GM12878 (cell line): ENCODE measurements around the gene ATXN1. TPM values are rescaled to one million over a fixed set of nuclear protein-coding genes. Genes with fewer than 3 reads are reported as not detected.

ENCODE experiments used
- ASH2L ChIP-seq: fragments of 300-600, 200-600 bp; sonication (generic); IDR thresholded peaks from 2 replicates; pipeline ENCODE4 v1.6.1; 2017; ENCODE audit warnings: low read depth, mild to moderate bottlenecking, borderline replicate concordance
- ATF7 ChIP-seq: fragments of 450-650 bp; IDR thresholded peaks from 2 replicates; pipeline ENCODE4 v1.6.1; 2016; ENCODE audit warnings: low read depth, mild to moderate bottlenecking
- CUX1 ChIP-seq: IDR thresholded peaks from 2 replicates; pipeline ENCODE4 v1.6.1; 2012; ENCODE audit warnings: improper control_type of control experiment, low read depth, low read length; ENCODE audit not compliant: insufficient replicate concordance
- EP300 ChIP-seq, 2 experiments: fragments of 150-350 bp in 1 of 2; IDR thresholded peaks; 2 replicates each; pipeline ENCODE4 v1.6.1; 2011 to 2012; ENCODE audit warnings: low read depth in 2 of 2, low read length in 2 of 2, borderline replicate concordance in 1 of 2, improper control_type of control experiment in 1 of 2, inconsistent platforms in 1 of 2; ENCODE audit not compliant: control insufficient read depth in 1 of 2
- ESRRA ChIP-seq: IDR thresholded peaks from 2 replicates; pipeline ENCODE4 v1.6.1; 2012; ENCODE audit warnings: mild to moderate bottlenecking, low read length, improper control_type of control experiment
- FOS ChIP-seq: IDR thresholded peaks from 3 replicates; pipeline ENCODE4 v1.6.1; 2011; ENCODE audit warnings: borderline replicate concordance; ENCODE audit not compliant: insufficient read length; ENCODE audit errors: extremely low read depth
- GATAD2B ChIP-seq: fragments of 450-650 bp; conservative IDR thresholded peaks from 2 replicates; pipeline ENCODE4 v1.6.1; 2017; ENCODE audit warnings: low read depth, mild to moderate bottlenecking, moderate library complexity
- HDAC2 ChIP-seq: fragments of 200-600 bp; sonication (generic); IDR thresholded peaks from 2 replicates; pipeline ENCODE4 v1.6.1; 2017
- HDAC6 ChIP-seq: fragments of 200-600 bp; sonication (generic); IDR thresholded peaks from one replicate; pipeline ENCODE4 v1.8.0; 2017; ENCODE audit warnings: antibody characterized with exemption; ENCODE audit not compliant: unreplicated experiment
- JUNB ChIP-seq: IDR thresholded peaks from 2 replicates; pipeline ENCODE4 v1.6.1; 2016; ENCODE audit warnings: antibody characterized with exemption, mild to moderate bottlenecking
- KLF5 ChIP-seq: fragments of 450-650 bp; IDR thresholded peaks from 2 replicates; pipeline ENCODE4 v1.6.1; 2014; ENCODE audit warnings: mild to moderate bottlenecking; ENCODE audit not compliant: partially characterized antibody
- NFYB ChIP-seq: IDR thresholded peaks from 2 replicates; pipeline ENCODE4 v1.6.1; 2011; ENCODE audit warnings: low read depth, mild to moderate bottlenecking, low read length, improper control_type of control experiment, moderate library complexity; ENCODE audit not compliant: insufficient read depth
- PKNOX1 ChIP-seq: fragments of 450-650 bp; IDR thresholded peaks from 2 replicates; pipeline ENCODE4 v1.6.1; 2016; ENCODE audit warnings: mild to moderate bottlenecking
- RB1 ChIP-seq: fragments of 450-650 bp; formaldehyde crosslinking; IDR thresholded peaks from 2 replicates; pipeline ENCODE4 v1.6.1; 2017; ENCODE audit warnings: mild to moderate bottlenecking, borderline replicate concordance
- REST ChIP-seq: IDR thresholded peaks from 2 replicates; pipeline ENCODE4 v1.6.1; 2012; ENCODE audit warnings: mild to moderate bottlenecking, low read depth, low read length
- SMC3 ChIP-seq: IDR thresholded peaks from 2 replicates; pipeline ENCODE4 v1.6.1; 2011; ENCODE audit warnings: low read length, improper control_type of control experiment, borderline replicate concordance
- TCF3 ChIP-seq: IDR thresholded peaks from 2 replicates; pipeline ENCODE4 v1.6.1; 2012; ENCODE audit warnings: low read depth, mild to moderate bottlenecking, low read length, borderline replicate concordance; ENCODE audit not compliant: insufficient read depth
- TCF7 ChIP-seq: IDR thresholded peaks from 2 replicates; pipeline ENCODE4 v1.6.1; 2014; ENCODE audit warnings: antibody characterized with exemption, borderline replicate concordance
- ZNF217 ChIP-seq: fragments of 450-650 bp; IDR thresholded peaks from 2 replicates; pipeline ENCODE4 v1.6.1; 2017; ENCODE audit warnings: antibody characterized with exemption, mild to moderate bottlenecking
- ZNF24 ChIP-seq: fragments of 450-650 bp; IDR thresholded peaks from 2 replicates; pipeline ENCODE4 v1.6.1; 2017; ENCODE audit warnings: antibody characterized with exemption, mild to moderate bottlenecking
- ZSCAN29 ChIP-seq: fragments of 450-650 bp; IDR thresholded peaks from 2 replicates; pipeline ENCODE4 v1.6.1; 2017; ENCODE audit warnings: mild to moderate bottlenecking, moderate library complexity
- polyA plus RNA-seq, 11 experiments: library from polyadenylated mRNA; depleted of rRNA in 4 of 11; unstranded in 6 of 11; stranded (reverse) in 5 of 11; fragments of >200 nt; fragmentation: Nextera tagmentation in 4 of 11; fragmentation: Illumina TruSeq in 1 of 11; extraction: Ambion mirVana in 4 of 11; extraction: Trizol in 1 of 11; gene quantifications; 1 replicate in 1 of 11; 2 replicates in 10 of 11; pipeline versions ENCODE4 v1.2.1 to v1.2.3, GENCODE V29; 2011 to 2016; ENCODE audit warnings: inconsistent platforms in 2 of 11, missing spikeins in 2 of 11, low read depth in 1 of 11
- total RNA-seq, 4 experiments: library from RNA; depleted of rRNA in 3 of 4; stranded (reverse); fragments of >200 nt in 3 of 4; fragmentation: Illumina TruSeq in 1 of 4; extraction: Trizol in 1 of 4; gene quantifications; 2 replicates each; pipeline versions ENCODE4 v1.2.1 to v1.2.3, GENCODE V29; 2013 to 2021

The ATXN1 gene
- total and polyA plus RNA-seq, 10 of the 15 experiments (the other 5 are each of a cell fraction or from before 2014, with no cell fraction given): 12.2 to 51.2 (median 20.5) TPM

- TF ChIP-seq SMC3 (no peak), ZNF24 (no peak), REST (no peak), KLF5 (no peak), JUNB (peak; percentile 51; the same call in 1 of the 2 replicates), ZSCAN29 (no peak), ATF7 (peak; percentile 68), NFYB (no peak), ZNF217 (0 out of 2 replicates have a peak, but pooled peaks have one; percentile 35), RB1 (no peak), TCF3 (no peak), ESRRA (no peak), ASH2L (no peak), PKNOX1 (peak; percentile 87), GATAD2B (peak; percentile 88), FOS (no peak), CUX1 (no peak), EP300 (IDR thresholded peaks at IDR 0.05; ENCODE audit: borderline replicate concordance in 1 of 2, control insufficient read depth in 1 of 2, low read depth in 2 of 2, low read length in 2 of 2) (peak in 1 of 2 experiments; percentile 20; a peak in 2 of 4 replicates), TCF7 (no peak; the same call in 1 of the 2 replicates), HDAC6 (no peak), HDAC2 (no peak)
Observed at GRCh38 chr6:16635810-16636602, 125.3 kb downstream of the ATXN1 start (continued).
